SK-N-SH (cell line): ENCODE data around the gene TRIM4.

Experiments used
- CTCF ChIP-seq: fragments of 200-600 bp; sonication (generic); IDR thresholded peaks from 2 replicates; pipeline ENCODE4 v1.6.1; 2017; ENCODE audit warnings: antibody characterized with exemption, mild to moderate bottlenecking, moderate library complexity
- JUND ChIP-seq: IDR thresholded peaks from 2 replicates; pipeline ENCODE4 v1.4.0; 2012
- PBX3 ChIP-seq: IDR thresholded peaks from 2 replicates; pipeline ENCODE4; 2012
- POLR2AphosphoS5 ChIP-seq: IDR thresholded peaks from 2 replicates; pipeline ENCODE4 v1.6.1; 2012; ENCODE audit warnings: low read depth, low read length
- RCOR1 ChIP-seq: fragments of 150-350 bp; IDR thresholded peaks from 2 replicates; pipeline ENCODE4 v1.6.1; 2017; ENCODE audit warnings: antibody characterized with exemption, low read length
- SMC3 ChIP-seq: IDR thresholded peaks from 2 replicates; pipeline ENCODE4 v1.6.1; 2012; ENCODE audit warnings: low read depth, low read length, improper control_type of control experiment
- TCF12 ChIP-seq: IDR thresholded peaks from 2 replicates; pipeline ENCODE4 v1.4.0; 2012
- USF2 ChIP-seq: fragments of 150-350 bp; IDR thresholded peaks from 2 replicates; pipeline ENCODE4 v1.6.1; 2017; ENCODE audit warnings: antibody characterized with exemption, low read length, low read depth, borderline replicate concordance

- TF ChIP-seq POLR2AphosphoS5 (no peak), PBX3 (no peak), TCF12 (no peak), CTCF (no peak), SMC3 (no peak), RCOR1 (no peak), JUND (no peak), USF2 (no peak)
Observed at GRCh38 chr7:99920149-99920548, 819 bp upstream of the TRIM4 start.
